H1 (cell line): Measurements from ENCODE around the gene PLD6.

Experiments used
- CHD1 ChIP-seq: IDR thresholded peaks from 2 replicates; pipeline ENCODE4 v1.6.1; 2012; ENCODE audit warnings: low read depth, low read length, improper control_type of control experiment
- GABPA ChIP-seq: IDR thresholded peaks from 2 replicates; pipeline ENCODE4 v1.6.1; 2011; ENCODE audit warnings: mild to moderate bottlenecking, low read length, moderate library complexity, borderline replicate concordance; ENCODE audit not compliant: insufficient read depth
- JUND ChIP-seq: IDR thresholded peaks from 2 replicates; pipeline ENCODE4 v1.6.1; 2011; ENCODE audit warnings: mild to moderate bottlenecking, improper control_type of control experiment, low read length
- TAF1 ChIP-seq: IDR thresholded peaks from 2 replicates; pipeline ENCODE4 v1.6.1; 2011; ENCODE audit warnings: mild to moderate bottlenecking, low read depth, low read length
- YY1 ChIP-seq: IDR thresholded peaks from 2 replicates; pipeline ENCODE4 v1.6.1; 2011; ENCODE audit warnings: low read depth, mild to moderate bottlenecking, low read length

GRCh38 chr17:17157041-17157440 is 49.1 kb downstream of the PLD6 start:
- TF ChIP-seq CHD1 (no peak), GABPA (no peak), JUND (no peak), TAF1 (no peak), YY1 (no peak)
